NK-92 (cell line): ENCODE data around the gene PDE3B.
"Not testable (repeated sequence)": the region's sequence is repeated elsewhere in the genome, so short reads cannot be mapped to it uniquely, and the experiment has no call there.

ENCODE experiments used
- DNase-seq: peaks from one replicate; lab custom pipeline; 2025; ENCODE audit not compliant: unreplicated experiment; lab: John Stamatoyannopoulos, UW

The PDE3B gene

GRCh38 chr11:14643697-14644225 lies at the start of gene PDE3B:
TSS of gene PDE3B (plus strand) at chr11:14643804. CDS start at chr11:14644076, 272 bp downstream.
- no peak for DNase-seq

- DNase-seq = not testable (repeated sequence)
These were observed 48.3 kb upstream of the PDE3B start for GRCh38 chr11:14595261-14595660.

- no peak for DNase-seq
These were observed 35.9 kb upstream of the PDE3B start for GRCh38 chr11:14607713-14608112.

GRCh38 chr11:14609902-14610301 lies 33.7 kb upstream of the PDE3B start:
- DNase-seq = no peak

- DNase-seq = no peak
These were observed 31.7 kb upstream of the PDE3B start for GRCh38 chr11:14611939-14612338.

- DNase-seq = no peak
These were observed 30.9 kb upstream of the PDE3B start for GRCh38 chr11:14612694-14613093.

- no peak for DNase-seq
These were observed 29.4 kb upstream of the PDE3B start for GRCh38 chr11:14614091-14614622.

GRCh38 chr11:14617241-14618027 lies 26.2 kb upstream of the PDE3B start:
- DNase-seq = no peak

- DNase-seq = no peak
These were observed 25.5 kb upstream of the PDE3B start for GRCh38 chr11:14618060-14618459.

- no peak for DNase-seq
These were observed 23.7 kb upstream of the PDE3B start for GRCh38 chr11:14619603-14620531.

GRCh38 chr11:14622223-14622954 lies 21.2 kb upstream of the PDE3B start:
- no peak for DNase-seq

GRCh38 chr11:14623036-14623435 lies 20.6 kb upstream of the PDE3B start:
- DNase-seq = no peak

- no peak for DNase-seq
These were observed 17.9 kb upstream of the PDE3B start for GRCh38 chr11:14625586-14626205.

GRCh38 chr11:14626650-14627049 lies 17.0 kb upstream of the PDE3B start:
- DNase-seq = no peak

- not testable (repeated sequence) for DNase-seq
These were observed 9.9 kb upstream of the PDE3B start for GRCh38 chr11:14633506-14634224.

GRCh38 chr11:14634813-14635212 lies 8.8 kb upstream of the PDE3B start:
- DNase-seq = no peak

- no peak for DNase-seq
These were observed 8.1 kb upstream of the PDE3B start for GRCh38 chr11:14635546-14635945.

GRCh38 chr11:14636119-14636518 lies 7.5 kb upstream of the PDE3B start:
- no peak for DNase-seq

GRCh38 chr11:14637868-14638409 lies 5.7 kb upstream of the PDE3B start:
- DNase-seq = no peak
